NCI-H128 (cell line): ENCODE data around the gene TMEM132D.
"Not testable (repeated sequence)": the region's sequence is repeated elsewhere in the genome, so short reads cannot be mapped to it uniquely, and the experiment has no call there.

Experiments used
- DNase-seq: peaks from one replicate; lab custom pipeline; 2025; ENCODE audit not compliant: unreplicated experiment; lab: John Stamatoyannopoulos, UW

The TMEM132D gene

DNA sequence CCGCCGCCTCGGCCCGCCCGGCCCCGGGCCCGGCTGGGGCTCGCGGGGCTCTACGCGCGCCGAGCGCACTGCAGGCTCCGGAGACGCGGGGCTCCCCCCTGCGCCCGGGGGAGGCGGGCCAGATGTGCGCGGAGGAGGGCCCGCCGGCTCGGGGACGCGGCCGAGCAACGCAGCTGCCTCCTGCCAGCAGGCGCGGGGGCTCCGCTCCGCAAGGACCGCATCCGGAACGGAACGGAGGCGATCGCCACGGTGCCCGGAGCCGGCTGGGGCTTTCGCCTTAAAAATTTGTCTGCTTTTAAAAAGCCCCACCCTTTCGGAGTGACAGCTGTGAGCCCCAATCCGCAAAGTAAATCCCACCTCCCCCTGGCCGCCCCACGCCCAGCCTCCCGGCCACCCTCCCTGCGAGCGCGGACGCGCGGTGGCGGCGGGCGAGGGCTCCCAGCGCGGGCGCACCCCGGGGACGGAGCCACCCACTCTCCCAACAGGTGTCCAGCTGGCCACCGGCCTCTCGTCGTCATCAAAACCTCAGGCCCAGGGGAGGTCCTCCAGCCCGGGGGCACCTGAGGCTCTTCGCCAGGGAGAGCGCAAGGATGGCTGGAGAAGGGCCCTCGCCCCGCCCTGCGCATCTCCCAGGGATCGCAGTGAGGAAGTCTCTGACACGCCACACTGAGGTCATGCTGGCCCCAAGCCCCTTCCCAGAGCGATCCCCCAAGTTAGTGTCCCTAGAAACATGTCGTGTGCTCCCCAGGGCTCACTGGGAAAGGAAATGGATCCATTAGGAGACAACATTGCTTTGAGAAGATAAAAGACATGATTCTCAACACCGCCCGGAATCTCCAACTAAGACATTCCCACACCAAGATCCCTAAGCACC, at the start of gene TMEM132D:
TMEM132D (minus strand) TSS at position 70 of the 874 bp plus-strand sequence.
- DNase-seq = no peak

- DNase-seq = no peak
Observed at GRCh38 chr12:129949651-129950050, 45.8 kb upstream of the TMEM132D start.

DNA sequence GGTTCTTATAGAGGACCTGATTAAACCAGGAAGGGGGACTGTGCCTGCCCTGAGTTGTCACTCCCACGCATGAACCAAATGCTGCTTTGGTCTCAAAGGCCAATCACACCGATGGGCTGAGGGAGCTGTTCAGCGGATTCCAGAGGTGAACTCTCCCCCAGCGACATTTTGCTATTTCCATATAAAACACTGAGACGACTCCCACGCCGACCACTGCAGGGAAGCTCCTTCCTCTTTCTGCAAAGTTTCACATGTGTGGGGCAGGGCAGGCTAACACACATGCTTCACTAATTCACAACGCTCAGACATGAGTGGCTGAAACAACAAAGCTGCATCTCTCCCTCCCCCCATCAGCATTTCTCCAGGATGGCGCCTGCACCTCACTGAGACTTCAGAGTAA, 37.8 kb upstream of the TMEM132D start:
- no peak for DNase-seq

DNA sequence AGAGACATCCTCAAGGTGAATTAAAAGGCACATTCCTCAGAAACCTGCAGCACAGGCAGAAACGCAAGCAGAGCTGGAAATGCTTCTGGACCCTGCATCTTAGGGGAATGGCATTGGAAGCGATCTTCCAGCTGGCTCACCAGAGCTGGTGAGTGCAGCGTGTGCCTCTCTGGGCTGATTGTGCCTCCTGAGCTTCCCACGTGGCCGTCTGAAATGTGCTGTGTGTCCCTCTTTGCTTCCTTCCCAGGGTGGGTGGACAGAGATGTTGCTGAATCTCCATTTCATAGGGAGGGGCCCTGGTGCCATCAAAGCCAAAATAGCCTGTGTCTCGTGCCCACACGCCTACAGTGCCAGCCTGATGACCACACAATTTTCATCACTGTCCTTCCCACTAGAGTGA, 34.3 kb upstream of the TMEM132D start:
- DNase-seq = no peak

GRCh38 chr12:129937426-129937825, 33.6 kb upstream of the TMEM132D start:
- no peak for DNase-seq

DNA sequence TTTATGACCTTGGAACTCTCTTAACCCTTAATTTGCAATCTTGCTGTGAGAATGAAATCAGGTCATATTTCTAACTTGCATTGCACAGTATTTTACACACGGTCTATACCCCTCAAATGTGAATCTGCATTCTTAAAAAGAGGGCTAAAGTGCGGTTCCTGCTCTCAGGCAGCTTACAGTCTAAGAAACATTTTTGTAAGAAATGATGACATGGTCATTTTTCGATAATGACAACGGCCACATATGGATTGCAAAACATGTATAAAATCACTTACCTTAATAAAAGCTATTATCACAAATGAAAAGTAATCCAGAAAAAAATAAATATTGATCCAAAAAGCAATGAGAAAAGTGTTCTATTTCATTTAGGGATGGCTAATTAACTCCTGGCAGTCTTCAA, 24.8 kb upstream of the TMEM132D start:
- no peak for DNase-seq

DNA sequence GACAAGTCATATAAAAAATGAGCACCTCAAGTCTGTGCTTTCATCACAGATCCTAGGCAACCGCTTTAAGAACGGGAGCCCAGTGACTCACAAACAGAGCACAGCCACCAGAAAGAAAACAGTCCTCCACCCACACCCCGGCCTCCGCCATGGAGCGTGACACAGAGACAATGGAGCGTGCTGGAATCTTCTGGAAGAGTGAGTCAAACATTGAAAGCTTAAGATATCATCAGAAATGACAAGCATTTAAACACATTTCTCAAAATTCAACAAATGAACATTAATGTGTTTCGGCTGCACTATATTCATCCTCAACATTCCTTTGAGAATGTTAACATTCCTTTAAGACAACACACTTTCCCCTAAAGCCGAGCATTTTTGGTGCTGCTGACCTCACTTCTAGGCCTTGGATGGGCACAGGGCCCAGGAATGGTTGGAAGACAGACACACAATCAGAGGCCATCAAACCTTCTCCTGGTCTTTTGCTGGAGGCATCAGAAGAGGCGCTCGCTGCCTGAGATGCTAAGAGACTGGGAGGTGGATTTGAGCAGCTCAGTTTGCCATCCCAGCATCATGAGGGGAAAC, 23.6 kb upstream of the TMEM132D start:
- DNase-seq = no peak

DNA sequence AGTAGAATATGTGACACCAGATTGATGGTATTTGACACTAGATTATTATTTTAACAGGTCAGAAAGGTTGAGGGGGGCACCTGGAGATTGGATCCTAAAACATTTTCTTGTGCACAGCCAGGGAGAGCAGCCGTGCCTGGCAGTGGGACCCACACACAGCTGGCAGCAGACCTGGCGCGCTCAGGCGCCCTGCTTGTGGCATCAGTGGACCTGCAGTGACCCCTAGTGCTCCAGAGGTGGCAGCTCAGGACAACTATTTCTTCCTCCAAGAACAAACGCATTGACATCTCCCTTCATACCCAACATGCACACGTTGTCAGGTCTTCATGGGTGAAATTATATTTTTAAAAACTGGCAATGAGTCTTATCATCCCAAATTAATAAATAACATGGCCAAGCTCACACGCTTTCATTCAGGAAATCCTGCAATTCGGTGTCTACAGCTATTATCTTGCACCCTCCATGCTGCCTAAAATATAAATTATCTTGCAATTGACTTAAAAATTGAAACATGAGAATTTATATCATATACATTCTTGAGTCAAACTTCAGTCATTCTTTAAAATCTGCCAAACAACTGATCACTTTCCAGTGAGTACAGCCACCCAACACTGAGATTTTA, 7.7 kb upstream of the TMEM132D start:
- DNase-seq = peak; percentile 69

GRCh38 chr12:129909051-129910020, 5.5 kb upstream of the TMEM132D start:
- peak; percentile 49 for DNase-seq

GRCh38 chr12:129903092-129903945, 506 bp downstream of the TMEM132D start:
- DNase-seq = no peak

GRCh38 chr12:129902371-129903091, 1.3 kb downstream of the TMEM132D start:
- DNase-seq = no peak

GRCh38 chr12:129901254-129901653, 2.6 kb downstream of the TMEM132D start:
- DNase-seq = no peak

GRCh38 chr12:129900306-129900705, 3.5 kb downstream of the TMEM132D start:
- DNase-seq = no peak

GRCh38 chr12:129899045-129899444, 4.8 kb downstream of the TMEM132D start:
- not testable (repeated sequence) for DNase-seq

DNA sequence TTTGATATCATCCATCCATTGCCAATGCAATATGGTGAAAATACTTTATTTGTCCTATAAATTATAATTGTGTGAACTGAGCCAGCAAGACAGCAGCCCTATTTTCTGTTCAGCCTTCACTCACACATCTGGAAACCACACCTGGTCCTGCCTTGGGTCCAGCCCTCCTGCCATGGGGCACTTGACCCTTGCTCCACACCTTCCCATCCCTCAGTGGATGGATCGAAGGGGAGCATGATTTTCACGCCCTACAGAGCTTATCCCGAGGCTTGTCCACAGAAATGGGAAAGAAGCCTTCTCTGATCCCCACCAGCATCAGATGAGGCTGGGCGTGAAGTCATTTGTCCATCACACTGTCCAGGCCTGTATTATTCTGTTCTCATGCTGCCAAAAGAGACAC, 10.1 kb downstream of the TMEM132D start:
- no peak for DNase-seq

GRCh38 chr12:129887101-129887500, 16.7 kb downstream of the TMEM132D start:
- peak; percentile 77 for DNase-seq

DNA sequence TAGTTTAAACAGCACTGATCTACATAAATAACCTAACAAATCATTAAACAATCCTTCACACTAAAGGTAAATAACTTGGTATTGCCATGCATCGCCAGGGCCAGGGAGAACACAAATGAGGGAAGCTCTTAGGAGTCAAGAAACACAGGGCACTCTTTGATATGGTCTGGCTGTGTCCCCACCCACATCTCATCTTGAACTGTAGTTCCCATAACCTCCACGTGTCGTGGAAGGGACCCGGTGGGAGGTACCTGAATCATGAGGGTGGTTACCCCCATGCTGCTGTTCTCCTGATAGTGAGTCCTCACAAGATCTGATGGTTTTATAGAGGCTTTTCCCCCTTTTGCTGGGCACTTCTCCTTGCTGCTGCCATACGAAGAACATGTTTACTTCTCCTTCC, 17.3 kb downstream of the TMEM132D start:
- DNase-seq = no peak

- no peak for DNase-seq
Observed at GRCh38 chr12:129885287-129885686, 18.5 kb downstream of the TMEM132D start.

DNA sequence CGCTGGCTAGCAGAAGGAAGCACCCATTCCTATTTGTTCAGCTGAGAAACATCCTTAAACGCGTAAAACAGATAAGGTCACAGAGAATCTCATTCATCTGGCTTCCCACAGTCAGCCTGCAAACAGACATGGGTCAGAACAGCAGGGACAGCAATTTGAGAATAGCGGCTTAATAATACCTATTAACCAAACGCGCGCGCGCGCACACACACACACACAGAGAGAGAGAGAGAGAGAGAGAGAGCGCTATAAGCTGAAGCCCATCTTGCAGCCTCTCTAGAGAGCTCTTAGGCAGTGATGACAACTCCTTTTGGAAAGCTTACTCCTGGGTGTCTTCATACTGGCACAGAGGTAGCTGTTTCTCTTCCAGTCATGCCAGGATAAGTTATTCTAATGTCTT, 26.4 kb downstream of the TMEM132D start:
- no peak for DNase-seq
